ENCODE results near the gene FREM1. TPM values are rescaled to one million over a fixed set of nuclear protein-coding genes. Genes with fewer than 3 reads are reported as not detected.

FREM1 gene
- total RNA-seq, 1 donor from 2014 or later, result 0.52 TPM

GRCh38 chr9:14849851-14850250 lies 60.4 kb downstream of the FREM1 start:
- Mint-ChIP-seq H3K9me3 (ENCODE audit: unreplicated experiment) (no peaks in the 10 kb centered on the region), H3K27me3 (ENCODE audit: low read depth, unreplicated experiment) (no peaks in the 10 kb centered on the region), H3K4me1 (ENCODE audit: low read depth, unreplicated experiment) (no peaks in the 10 kb centered on the region)

GRCh38 chr9:14849296-14849695 lies 60.9 kb downstream of the FREM1 start:
- no peaks in the 10 kb centered on the region for H3K27me3 Mint-ChIP-seq (ENCODE audit: low read depth, unreplicated experiment)
- no peaks in the 10 kb centered on the region for H3K9me3 Mint-ChIP-seq (ENCODE audit: unreplicated experiment)

More at GRCh38 chr9:14849851-14850250, 60.4 kb downstream of the FREM1 start:
- Mint-ChIP-seq H3K27ac (ENCODE audit: unreplicated experiment) (no peak overlapping the region), H3K36me3 (ENCODE audit: low read depth, unreplicated experiment) (no peaks in the 10 kb centered on the region), H3K4me3 (ENCODE audit: unreplicated experiment) (no peak overlapping the region)
- Histone ChIP-seq H3K9me3 (ENCODE audit: insufficient read depth, low read depth, low read length) (no peaks in the 10 kb centered on the region), H3K4me2 (ENCODE audit: low read length) (no peak overlapping the region), H3K36me3 (ENCODE audit: insufficient read depth, low read length) (no peaks in the 10 kb centered on the region), H3K27ac (ENCODE audit: low read depth, low read length) (no peak overlapping the region), H4K20me1 (ENCODE audit: insufficient read depth, low read length) (no peaks in the 10 kb centered on the region), H3K4me1 (ENCODE audit: insufficient read depth, low read length) (no peaks in the 10 kb centered on the region), H3K79me2 (ENCODE audit: insufficient read depth, low read length) (no peaks in the 10 kb centered on the region), H3K4me3 (ENCODE audit: insufficient read depth, low read depth, low read length) (no peak overlapping the region), H3K27me3 (ENCODE audit: insufficient read depth, low read length) (peaks cover 2% of the 10 kb centered on the region), H3K9ac (ENCODE audit: low read length) (no peak overlapping the region), H2AFZ (ENCODE audit: low read depth, low read length) (no peak overlapping the region)
- no peak for DNase-seq (ENCODE audit: low read depth)
- no peak for TF ChIP-seq EZH2 (IDR thresholded peaks at IDR 0.05; ENCODE audit: insufficient read depth, low read length)
- TF ChIP-seq CTCF (IDR thresholded peaks at IDR 0.05; ENCODE audit: insufficient read depth, low read depth, low read length), result no peak
- FAIRE-seq, result no peak

More at GRCh38 chr9:14849296-14849695, 60.9 kb downstream of the FREM1 start:
- no peaks in the 10 kb centered on the region for H3K4me1 Mint-ChIP-seq (ENCODE audit: low read depth, unreplicated experiment)
- H3K36me3 Mint-ChIP-seq (ENCODE audit: low read depth, unreplicated experiment), result no peaks in the 10 kb centered on the region
- H3K9ac ChIP-seq (ENCODE audit: low read length), result no peak overlapping the region
- H3K36me3 ChIP-seq (ENCODE audit: insufficient read depth, low read length), result no peaks in the 10 kb centered on the region
- no peak overlapping the region for H2AFZ ChIP-seq (ENCODE audit: low read depth, low read length)
- H3K4me1 ChIP-seq (ENCODE audit: insufficient read depth, low read length), result no peaks in the 10 kb centered on the region
- TF ChIP-seq CTCF (IDR thresholded peaks at IDR 0.05; ENCODE audit: insufficient read depth, low read depth, low read length) (no peak), EZH2 (IDR thresholded peaks at IDR 0.05; ENCODE audit: insufficient read depth, low read length) (no peak)
- no peak overlapping the region for H3K27ac Mint-ChIP-seq (ENCODE audit: unreplicated experiment)
- H3K9me3 ChIP-seq (ENCODE audit: insufficient read depth, low read depth, low read length), result no peaks in the 10 kb centered on the region
- peaks cover 2% of the 10 kb centered on the region for H3K27me3 ChIP-seq (ENCODE audit: insufficient read depth, low read length)
- no peak overlapping the region for H3K4me3 ChIP-seq (ENCODE audit: insufficient read depth, low read depth, low read length)
- H3K4me2 ChIP-seq (ENCODE audit: low read length), result no peak overlapping the region
- DNase-seq (ENCODE audit: low read depth), result no peak
- no peak for FAIRE-seq
- no peaks in the 10 kb centered on the region for H3K79me2 ChIP-seq (ENCODE audit: insufficient read depth, low read length)
- H4K20me1 ChIP-seq (ENCODE audit: insufficient read depth, low read length), result no peaks in the 10 kb centered on the region
- H3K4me3 Mint-ChIP-seq (ENCODE audit: unreplicated experiment), result no peak overlapping the region
- H3K27ac ChIP-seq (ENCODE audit: low read depth, low read length), result no peak overlapping the region
